ENCODE measurements around the gene NRG4. TPM values are rescaled to one million over a fixed set of nuclear protein-coding genes. Genes with fewer than 3 reads are reported as not detected.
"Not testable (repeated sequence)": the region's sequence is repeated elsewhere in the genome, so short reads cannot be mapped to it uniquely, and the experiment has no call there.

Gene NRG4
- total RNA-seq, 1 experiment from 2014 or later = 0.95 TPM

DNA sequence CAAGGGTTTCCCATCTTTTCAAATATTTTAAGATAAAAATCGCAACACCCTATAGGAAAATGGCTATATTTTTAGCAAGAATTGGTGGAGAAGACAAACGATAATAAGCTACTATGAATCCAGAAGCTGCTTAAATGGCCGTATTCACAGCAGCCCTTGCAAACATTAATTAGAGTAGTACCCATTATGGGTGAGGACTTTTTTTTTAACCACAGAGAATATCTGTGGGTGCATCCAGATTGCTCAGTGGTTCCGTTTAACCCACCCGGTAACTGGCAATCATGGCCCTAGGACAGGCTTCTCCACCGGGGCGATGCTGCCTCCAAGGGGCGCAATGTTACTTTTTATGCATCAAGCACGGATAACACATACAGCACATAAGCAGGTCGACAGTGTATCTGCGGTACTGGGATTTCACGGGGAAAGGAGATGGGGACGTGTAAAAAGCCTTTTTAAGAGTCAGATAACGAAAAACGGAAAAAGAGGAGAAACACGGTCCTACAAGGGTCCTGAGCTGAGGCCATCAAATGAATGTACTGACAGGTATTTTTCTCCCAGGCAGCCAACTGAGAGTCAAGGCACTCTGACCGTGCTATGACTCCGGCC, 46.6 kb upstream of the NRG4 start:
- H3K36me3 ChIP-seq (ENCODE audit: control insufficient read depth, insufficient read depth, low read length) = no peaks in the 10 kb centered on the region
- Mint-ChIP-seq H3K27ac (ENCODE audit: unreplicated experiment) (no peak overlapping the region), H3K4me3 (ENCODE audit: unreplicated experiment) (peak overlapping the region; percentile 66), H3K4me1 (ENCODE audit: low read depth, unreplicated experiment) (peaks cover 8% of the 10 kb centered on the region), H3K36me3 (ENCODE audit: insufficient read depth, unreplicated experiment) (no peaks in the 10 kb centered on the region), H3K9me3 (ENCODE audit: unreplicated experiment) (no peaks in the 10 kb centered on the region), H3K27me3 (ENCODE audit: insufficient read depth, unreplicated experiment) (peaks cover 15% of the 10 kb centered on the region)
- peak; percentile 41 to 46 for DNase-seq
- intact Hi-C loops (cut with micrococcal nuclease; ENCODE audit: unreplicated experiment) = loop anchor here (10.0 kb wide), 2 partner anchors 94 to 134 kb away; no protein-coding TSS in a partner anchor
- TF ChIP-seq, protein P1, sequence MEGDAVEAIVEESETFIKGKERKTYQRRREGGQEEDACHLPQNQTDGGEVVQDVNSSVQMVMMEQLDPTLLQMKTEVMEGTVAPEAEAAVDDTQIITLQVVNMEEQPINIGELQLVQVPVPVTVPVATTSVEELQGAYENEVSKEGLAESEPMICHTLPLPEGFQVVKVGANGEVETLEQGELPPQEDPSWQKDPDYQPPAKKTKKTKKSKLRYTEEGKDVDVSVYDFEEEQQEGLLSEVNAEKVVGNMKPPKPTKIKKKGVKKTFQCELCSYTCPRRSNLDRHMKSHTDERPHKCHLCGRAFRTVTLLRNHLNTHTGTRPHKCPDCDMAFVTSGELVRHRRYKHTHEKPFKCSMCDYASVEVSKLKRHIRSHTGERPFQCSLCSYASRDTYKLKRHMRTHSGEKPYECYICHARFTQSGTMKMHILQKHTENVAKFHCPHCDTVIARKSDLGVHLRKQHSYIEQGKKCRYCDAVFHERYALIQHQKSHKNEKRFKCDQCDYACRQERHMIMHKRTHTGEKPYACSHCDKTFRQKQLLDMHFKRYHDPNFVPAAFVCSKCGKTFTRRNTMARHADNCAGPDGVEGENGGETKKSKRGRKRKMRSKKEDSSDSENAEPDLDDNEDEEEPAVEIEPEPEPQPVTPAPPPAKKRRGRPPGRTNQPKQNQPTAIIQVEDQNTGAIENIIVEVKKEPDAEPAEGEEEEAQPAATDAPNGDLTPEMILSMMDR (IDR thresholded peaks at IDR 0.05; ENCODE audit: insufficient read depth in 1 of 2, low read depth in 1 of 2, low read length in 1 of 2, severe bottlenecking in 1 of 2, unreplicated experiment in 1 of 2) = peak in 1 of 2 experiments; percentile 26
- CTCF ChIA-PET = interaction anchor here (1.1 to 5.9 kb wide), 5 partner anchors 10 to 130 kb away, joined by 3 to 125 read pairs (median 6); no protein-coding TSS in a partner anchor
- H3K9me3 ChIP-seq = no peaks in the 10 kb centered on the region
- H3K4me3 ChIP-seq (ENCODE audit: low read depth, low read length) = peak overlapping the region; percentile 79
- no TSS peak for BruUV-seq (replicated peaks)
- no peaks in the 10 kb centered on the region for H3K27me3 ChIP-seq (replicated peaks; ENCODE audit: control insufficient read depth, insufficient read depth, low read length)
- peaks cover 4% of the 10 kb centered on the region; the same call in 1 of the 2 replicates for H3K4me1 ChIP-seq
- POLR2A ChIA-PET = interaction anchor here (0.6 kb wide), 1 partner anchor 11 kb away, joined by 3 read pairs; no protein-coding TSS in a partner anchor

DNA sequence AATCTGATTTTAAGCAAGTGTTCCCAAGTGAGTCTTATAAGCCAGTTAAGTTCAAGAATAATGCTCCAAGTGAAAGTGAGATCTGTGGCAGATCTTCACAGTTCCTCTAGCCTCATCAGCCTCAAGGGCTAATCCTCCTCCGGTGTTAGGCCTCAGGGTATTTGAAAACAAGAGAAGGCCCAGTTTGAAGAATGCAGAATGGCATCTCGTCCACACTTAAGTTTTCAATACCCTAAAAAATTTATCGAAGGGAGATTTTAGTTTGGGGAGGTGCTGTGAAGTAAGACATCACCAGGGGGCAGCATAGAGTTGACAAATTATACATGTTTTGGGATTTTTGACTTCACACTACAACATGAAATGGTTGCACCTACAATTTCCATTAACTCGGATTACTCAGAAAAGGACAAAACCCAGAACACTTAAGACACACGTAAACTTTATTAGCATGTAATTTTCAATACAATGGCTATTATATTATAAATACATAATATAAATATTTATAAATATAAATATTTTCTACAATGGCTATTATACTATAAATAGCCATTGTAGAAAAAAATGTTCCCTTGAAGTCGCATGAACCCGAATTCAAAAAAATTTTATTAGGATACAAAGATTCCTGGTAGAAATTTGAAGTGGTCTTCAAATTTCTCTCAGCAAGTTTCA, 45.2 kb upstream of the NRG4 start:
- H3K36me3 ChIP-seq (ENCODE audit: control insufficient read depth, insufficient read depth, low read length) = no peaks in the 10 kb centered on the region
- no TSS peak for BruUV-seq (replicated peaks)
- TF ChIP-seq, protein P1 (IDR thresholded peaks at IDR 0.05; ENCODE audit: insufficient read depth in 1 of 2, low read depth in 1 of 2, low read length in 1 of 2, severe bottlenecking in 1 of 2, unreplicated experiment in 1 of 2) = peak; percentile 76 to 82
- CTCF ChIA-PET = interaction anchor here (0.6 to 5.9 kb wide), 9 partner anchors 9 to 247 kb away, joined by 3 to 125 read pairs (median 4); no protein-coding TSS in a partner anchor
- H3K36me3 Mint-ChIP-seq (ENCODE audit: insufficient read depth, unreplicated experiment) = no peaks in the 10 kb centered on the region
- no peaks in the 10 kb centered on the region for H3K9me3 Mint-ChIP-seq (ENCODE audit: unreplicated experiment)
- POLR2A ChIA-PET = no interaction called here
- H3K9me3 ChIP-seq = no peaks in the 10 kb centered on the region
- H3K4me3 Mint-ChIP-seq (ENCODE audit: unreplicated experiment) = peak overlapping the region; percentile 41
- no peak overlapping the region for H3K27ac Mint-ChIP-seq (ENCODE audit: unreplicated experiment)
- H3K27me3 Mint-ChIP-seq (ENCODE audit: insufficient read depth, unreplicated experiment) = peaks cover 7% of the 10 kb centered on the region
- intact Hi-C loops (cut with micrococcal nuclease; ENCODE audit: unreplicated experiment) = loop anchor here (1.0 to 10.0 kb wide), 4 partner anchors 82 to 247 kb away; no protein-coding TSS in a partner anchor
- H3K27me3 ChIP-seq (replicated peaks; ENCODE audit: control insufficient read depth, insufficient read depth, low read length) = no peaks in the 10 kb centered on the region
- peaks cover 4% of the 10 kb centered on the region; the same call in 1 of the 2 replicates for H3K4me1 ChIP-seq
- H3K4me3 ChIP-seq (ENCODE audit: low read depth, low read length) = no peak overlapping the region
- peaks cover 8% of the 10 kb centered on the region for H3K4me1 Mint-ChIP-seq (ENCODE audit: low read depth, unreplicated experiment)
- peak in 1 of 2 experiments; percentile 46 for DNase-seq

DNA sequence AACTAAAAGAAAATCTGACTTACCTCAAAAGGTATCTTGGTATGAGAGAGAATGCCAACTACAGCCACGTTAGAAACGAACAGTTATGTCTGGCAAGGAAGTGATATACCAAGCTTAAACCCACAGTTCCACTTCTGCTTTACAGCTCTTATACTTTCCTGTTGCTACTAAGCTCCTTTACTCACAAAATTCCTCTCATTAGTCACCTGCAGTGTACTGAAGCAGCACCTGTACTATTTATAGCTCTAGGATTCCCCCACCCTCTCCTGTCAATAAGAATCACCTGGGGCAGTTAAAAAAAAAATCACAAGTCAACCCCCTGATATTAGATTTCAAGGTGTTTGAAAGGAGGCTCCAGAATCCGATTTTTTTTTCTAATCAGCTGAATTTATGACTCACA, 44.7 kb upstream of the NRG4 start:
- H3K9me3 ChIP-seq = no peaks in the 10 kb centered on the region
- POLR2A ChIA-PET = no interaction called here
- no peaks in the 10 kb centered on the region for H3K27me3 ChIP-seq (replicated peaks; ENCODE audit: control insufficient read depth, insufficient read depth, low read length)
- intact Hi-C loops (cut with micrococcal nuclease; ENCODE audit: unreplicated experiment) = loop anchor here (1.0 to 10.0 kb wide), 4 partner anchors 82 to 247 kb away; no protein-coding TSS in a partner anchor
- TF ChIP-seq, protein P1 (IDR thresholded peaks at IDR 0.05; ENCODE audit: insufficient read depth in 1 of 2, low read depth in 1 of 2, low read length in 1 of 2, severe bottlenecking in 1 of 2, unreplicated experiment in 1 of 2) = no peak
- no TSS peak for BruUV-seq (replicated peaks)
- H3K4me1 ChIP-seq = peaks cover 4% of the 10 kb centered on the region; the same call in 1 of the 2 replicates
- Mint-ChIP-seq H3K9me3 (ENCODE audit: unreplicated experiment) (no peaks in the 10 kb centered on the region), H3K4me3 (ENCODE audit: unreplicated experiment) (peak overlapping the region; percentile 41), H3K36me3 (ENCODE audit: insufficient read depth, unreplicated experiment) (no peaks in the 10 kb centered on the region), H3K4me1 (ENCODE audit: low read depth, unreplicated experiment) (peaks cover 8% of the 10 kb centered on the region), H3K27me3 (ENCODE audit: insufficient read depth, unreplicated experiment) (peaks cover 4% of the 10 kb centered on the region), H3K27ac (ENCODE audit: unreplicated experiment) (no peak overlapping the region)
- CTCF ChIA-PET = interaction anchor here (0.6 to 5.9 kb wide), 9 partner anchors 8 to 247 kb away, joined by 3 to 125 read pairs (median 5); no protein-coding TSS in a partner anchor
- no peak for DNase-seq
- no peak overlapping the region for H3K4me3 ChIP-seq (ENCODE audit: low read depth, low read length)
- H3K36me3 ChIP-seq (ENCODE audit: control insufficient read depth, insufficient read depth, low read length) = no peaks in the 10 kb centered on the region

DNA sequence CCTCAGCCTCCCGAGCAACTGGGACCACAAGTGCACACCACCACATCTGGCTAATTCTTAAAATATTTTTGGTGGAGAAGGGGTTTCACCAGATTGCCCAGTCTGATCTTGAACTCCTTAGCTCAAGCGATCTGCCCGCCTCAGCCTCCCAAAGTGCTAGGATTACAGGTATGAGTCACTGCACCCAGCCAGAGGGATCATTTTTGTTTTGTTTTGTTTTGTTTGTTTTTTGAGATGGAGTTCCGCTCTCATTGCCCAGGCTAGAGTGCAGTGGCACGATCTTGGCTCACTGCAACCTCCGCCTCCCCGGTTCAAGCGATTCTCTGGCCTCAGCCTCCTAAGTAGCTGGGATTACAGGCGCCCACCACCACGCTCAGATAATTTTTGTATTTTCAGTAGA, 42.0 kb upstream of the NRG4 start:
- H3K27me3 Mint-ChIP-seq (ENCODE audit: insufficient read depth, unreplicated experiment); H3K27ac Mint-ChIP-seq (ENCODE audit: unreplicated experiment); H3K4me3 ChIP-seq (ENCODE audit: low read depth, low read length); H3K4me1 ChIP-seq; H3K4me1 Mint-ChIP-seq (ENCODE audit: low read depth, unreplicated experiment); H3K27me3 ChIP-seq (replicated peaks; ENCODE audit: control insufficient read depth, insufficient read depth, low read length); H3K9me3 ChIP-seq; H3K9me3 Mint-ChIP-seq (ENCODE audit: unreplicated experiment); H3K36me3 Mint-ChIP-seq (ENCODE audit: insufficient read depth, unreplicated experiment); BruUV-seq (replicated peaks); H3K4me3 Mint-ChIP-seq (ENCODE audit: unreplicated experiment); POLR2A ChIA-PET; H3K36me3 ChIP-seq (ENCODE audit: control insufficient read depth, insufficient read depth, low read length); DNase-seq; CTCF ChIA-PET: not testable (repeated sequence)
- intact Hi-C loops (cut with micrococcal nuclease; ENCODE audit: unreplicated experiment) = loop anchor here (10.0 kb wide), 2 partner anchors 89 to 129 kb away; no protein-coding TSS in a partner anchor
